K562 treated with DMSO at 1 percent for 48 hours (cell line): ENCODE measurements around the gene CLCN6. TPM values are rescaled to one million over a fixed set of nuclear protein-coding genes. Genes with fewer than 3 reads are reported as not detected.

Source experiments
- total RNA-seq: library from RNA; unstranded; fragments of 300-600 nt; gene quantifications from 2 replicates; pipeline ENCODE4 v1.2.3, GENCODE V29; 2022; ENCODE audit warnings: low replicate concordance; ENCODE audit errors: extremely low read depth

Gene CLCN6
- not detected in 2 replicates for total RNA-seq

GRCh38 chr1:11805422-11806306 lies at the start of gene CLCN6, which contains the start of gene MTHFR:
TSS of gene CLCN6 (plus strand) at chr1:11806191. CDS start at chr1:11806263, 72 bp downstream.
TSS of gene MTHFR (minus strand) at chr1:11805964. CDS start at chr1:11803116, 2,848 bp downstream.

GRCh38 chr1:11761988-11762406 lies 44.0 kb upstream of the CLCN6 start, which contains the start of gene C1orf167:
TSS of gene C1orf167 (plus strand) at chr1:11762193. CDS start at chr1:11764401, 2,208 bp downstream.

GRCh38 chr1:11847667-11848372 lies 41.8 kb downstream of the CLCN6 start, which contains the start of gene NPPA:
TSS of gene NPPA (minus strand) at chr1:11847783. CDS start at chr1:11847684, 99 bp downstream.

GRCh38 chr1:11858613-11858967 lies 52.6 kb downstream of the CLCN6 start, which contains the start of gene NPPB:
TSS of gene NPPB (minus strand) at chr1:11858945. CDS start at chr1:11858833, 112 bp downstream.

Other genes with a start within 250 kb of the CLCN6 start
- not detected in 2 replicates for gene FBXO2, start 151.8 kb upstream of the CLCN6 start, total RNA-seq
- gene FBXO44, start 151.3 kb upstream of the CLCN6 start, total RNA-seq, result not detected in 2 replicates
- not detected in 2 replicates for gene FBXO6, start 142.0 kb upstream of the CLCN6 start, total RNA-seq
- not detected in 2 replicates for gene MAD2L2, start 125.0 kb upstream of the CLCN6 start, total RNA-seq
- not detected in 2 replicates for gene DRAXIN, start 114.5 kb upstream of the CLCN6 start, total RNA-seq
- gene AGTRAP, start 70.1 kb upstream of the CLCN6 start, total RNA-seq, result not detected in 2 replicates
- gene C1orf167, start 44.0 kb upstream of the CLCN6 start, total RNA-seq, result not detected in 2 replicates
- 205 and 232 TPM in 2 replicates for gene MTHFR, start 227 bp upstream of the CLCN6 start, total RNA-seq
- gene NPPA, start 41.6 kb downstream of the CLCN6 start, total RNA-seq, result not detected in 2 replicates
- not detected in 2 replicates for gene NPPB, start 52.8 kb downstream of the CLCN6 start, total RNA-seq
- not detected in 2 replicates for gene KIAA2013, start 120.2 kb downstream of the CLCN6 start, total RNA-seq
- gene PLOD1, start 128.5 kb downstream of the CLCN6 start, total RNA-seq, result not detected in 2 replicates
- gene MFN2, start 174.3 kb downstream of the CLCN6 start, total RNA-seq, result 158 TPM in 1 of 2 replicates, not detected in the other
- gene MIIP, start 213.3 kb downstream of the CLCN6 start, total RNA-seq, result not detected in 2 replicates